Osteocyte (in vitro differentiated cells): ENCODE measurements around the gene ST3GAL3. TPM values are rescaled to one million over a fixed set of nuclear protein-coding genes. Genes with fewer than 3 reads are reported as not detected.
A peak's percentile ranks its signal among the peaks of the same experiment; 100 is the strongest.

Experiments
- DNase-seq: peaks from one replicate; pipeline ENCODE4 v3.0.0; 2021; ENCODE audit warnings: mixed read lengths; ENCODE audit not compliant: unreplicated experiment; ENCODE audit errors: extremely low spot score
- H3K27ac Mint-ChIP-seq: one replicate; pipeline ENCODE4 v1.8.0; 2021; ENCODE audit warnings: mild to moderate bottlenecking, mixed read lengths; ENCODE audit not compliant: unreplicated experiment
- H3K27me3 Mint-ChIP-seq: one replicate; pipeline ENCODE4 v1.8.0; 2021; ENCODE audit warnings: mixed read lengths; ENCODE audit not compliant: unreplicated experiment
- H3K36me3 Mint-ChIP-seq: one replicate; pipeline ENCODE4 v1.8.0; 2021; ENCODE audit warnings: mixed read lengths; ENCODE audit not compliant: unreplicated experiment
- H3K4me1 Mint-ChIP-seq: one replicate; pipeline ENCODE4 v1.8.0; 2021; ENCODE audit warnings: mixed read lengths; ENCODE audit not compliant: unreplicated experiment
- H3K4me3 Mint-ChIP-seq: one replicate; pipeline ENCODE4 v1.8.0; 2021; ENCODE audit warnings: mild to moderate bottlenecking, moderate library complexity, mixed read lengths; ENCODE audit not compliant: unreplicated experiment
- H3K9me3 Mint-ChIP-seq: one replicate; pipeline ENCODE4 v1.8.0; 2021; ENCODE audit warnings: mixed read lengths; ENCODE audit not compliant: unreplicated experiment
- CTCF ChIP-seq: fragments of 200-600 bp; sonication (generic); IDR thresholded peaks from 2 replicates; pipeline ENCODE4 v1.5.0; 2021; ENCODE audit warnings: antibody characterized with exemption, mild to moderate bottlenecking, moderate library complexity
- total RNA-seq: library from RNA; stranded (reverse); gene quantifications from 2 replicates; pipeline ENCODE4 v1.2.1, GENCODE V29; 2021

The ST3GAL3 gene
- total RNA-seq, 1 donor from 2014 or later = 26.4 TPM

GRCh38 chr1:43975249-43975961, 268.1 kb downstream of the ST3GAL3 start:
- peak overlapping the region; percentile 91 for H3K4me3 Mint-ChIP-seq
- TF ChIP-seq CTCF = no peak
- peaks cover 51% of the 10 kb centered on the region for H3K4me1 Mint-ChIP-seq
- H3K27ac Mint-ChIP-seq = peak overlapping the region; percentile 77
- H3K9me3 Mint-ChIP-seq = no peaks in the 10 kb centered on the region
- H3K27me3 Mint-ChIP-seq = no peaks in the 10 kb centered on the region
- peaks cover 19% of the 10 kb centered on the region for H3K36me3 Mint-ChIP-seq
- no peak for DNase-seq

- Mint-ChIP-seq H3K4me1 (peaks cover 52% of the 10 kb centered on the region), H3K27ac (peak overlapping the region; percentile 77), H3K9me3 (no peaks in the 10 kb centered on the region), H3K27me3 (no peaks in the 10 kb centered on the region), H3K4me3 (peak overlapping the region; percentile 91), H3K36me3 (peaks cover 19% of the 10 kb centered on the region)
- no peak for DNase-seq
- no peak for TF ChIP-seq CTCF
These were observed 268.7 kb downstream of the ST3GAL3 start for GRCh38 chr1:43976045-43976444.

GRCh38 chr1:43976890-43977289, 269.6 kb downstream of the ST3GAL3 start:
- H3K27ac Mint-ChIP-seq = no peak overlapping the region
- H3K4me3 Mint-ChIP-seq = peak overlapping the region; percentile 91
- H3K27me3 Mint-ChIP-seq = no peaks in the 10 kb centered on the region

GRCh38 chr1:43977376-43978263, 270.3 kb downstream of the ST3GAL3 start:
- no peak for DNase-seq
- Mint-ChIP-seq H3K36me3 (peaks cover 17% of the 10 kb centered on the region), H3K27me3 (no peaks in the 10 kb centered on the region), H3K27ac (peak overlapping the region; percentile 14), H3K4me3 (peak overlapping the region; percentile 51), H3K4me1 (peaks cover 52% of the 10 kb centered on the region), H3K9me3 (no peaks in the 10 kb centered on the region)
- no peak for TF ChIP-seq CTCF

More at GRCh38 chr1:43976890-43977289, 269.6 kb downstream of the ST3GAL3 start:
- Mint-ChIP-seq H3K9me3 (no peaks in the 10 kb centered on the region), H3K4me1 (peaks cover 50% of the 10 kb centered on the region), H3K36me3 (peaks cover 19% of the 10 kb centered on the region)
- no peak for TF ChIP-seq CTCF
- DNase-seq = no peak

GRCh38 chr1:43978264-43978550, 270.9 kb downstream of the ST3GAL3 start:
- H3K27ac Mint-ChIP-seq = peak overlapping the region; percentile 14

More at GRCh38 chr1:43978264-43978550, 270.9 kb downstream of the ST3GAL3 start:
- no peak for TF ChIP-seq CTCF
- Mint-ChIP-seq H3K27me3 (no peaks in the 10 kb centered on the region), H3K4me1 (peaks cover 56% of the 10 kb centered on the region), H3K36me3 (peaks cover 16% of the 10 kb centered on the region), H3K4me3 (peak overlapping the region; percentile 80), H3K9me3 (no peaks in the 10 kb centered on the region)
- no peak for DNase-seq
